ENCODE data around the gene SBNO1.
"Not testable (repeated sequence)": the region's sequence is repeated elsewhere in the genome, so short reads cannot be mapped to it uniquely, and the experiment has no call there.

DNA sequence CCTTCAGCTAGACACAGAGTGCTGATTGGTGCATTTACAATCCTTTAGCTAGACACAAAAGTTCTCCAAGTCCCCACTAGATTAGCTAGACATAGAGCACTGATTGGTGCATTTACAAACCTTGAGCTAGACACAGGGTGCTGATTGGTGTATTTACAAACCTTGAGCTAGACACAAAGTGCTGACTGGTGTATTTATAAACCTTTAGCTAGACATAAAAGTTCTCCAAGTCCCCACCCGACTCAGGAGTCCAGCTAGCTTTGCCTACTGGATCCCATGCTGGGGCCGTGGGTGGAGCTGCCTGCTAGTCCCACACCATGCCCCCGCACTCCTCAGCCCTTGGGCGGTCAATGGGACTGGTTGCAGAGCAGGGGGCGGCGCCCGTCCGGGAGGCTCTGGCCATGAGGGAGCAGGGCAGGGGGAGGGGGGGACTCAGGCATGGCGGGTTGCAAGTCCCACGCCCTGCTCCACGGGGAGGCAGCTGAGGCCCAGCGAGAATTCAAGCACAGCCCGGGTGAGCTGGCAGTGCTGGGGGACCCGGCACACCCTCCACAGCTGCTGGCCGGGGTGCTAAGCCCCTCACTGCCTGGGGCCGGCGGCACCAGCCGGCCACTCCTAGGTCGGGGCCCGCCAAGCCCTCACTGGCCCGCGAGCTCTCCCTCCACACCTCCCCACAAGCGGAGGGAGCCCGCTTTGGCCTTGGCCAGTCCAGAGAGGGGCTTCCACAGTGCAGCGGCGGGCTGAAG lies 115.5 kb downstream of the SBNO1 start:
- TF ChIP-seq EZH2 (IDR thresholded peaks at IDR 0.05; ENCODE audit: borderline replicate concordance, low read depth, low read length, poor library complexity, severe bottlenecking); CTCF (conservative IDR thresholded peaks at IDR 0.05; ENCODE audit: low read depth, low read length): not testable (repeated sequence)

Measured in A673 (cell line).